GM04504 (cell line): Measurements from ENCODE around the gene KLHL14.
"Not testable (repeated sequence)": the region's sequence is repeated elsewhere in the genome, so short reads cannot be mapped to it uniquely, and the experiment has no call there.

Experiments
- DNase-seq: peaks from one replicate; pipeline ENCODE4 v3.0.0-alpha.2; 2012; ENCODE audit warnings: low read depth

KLHL14 gene

DNA sequence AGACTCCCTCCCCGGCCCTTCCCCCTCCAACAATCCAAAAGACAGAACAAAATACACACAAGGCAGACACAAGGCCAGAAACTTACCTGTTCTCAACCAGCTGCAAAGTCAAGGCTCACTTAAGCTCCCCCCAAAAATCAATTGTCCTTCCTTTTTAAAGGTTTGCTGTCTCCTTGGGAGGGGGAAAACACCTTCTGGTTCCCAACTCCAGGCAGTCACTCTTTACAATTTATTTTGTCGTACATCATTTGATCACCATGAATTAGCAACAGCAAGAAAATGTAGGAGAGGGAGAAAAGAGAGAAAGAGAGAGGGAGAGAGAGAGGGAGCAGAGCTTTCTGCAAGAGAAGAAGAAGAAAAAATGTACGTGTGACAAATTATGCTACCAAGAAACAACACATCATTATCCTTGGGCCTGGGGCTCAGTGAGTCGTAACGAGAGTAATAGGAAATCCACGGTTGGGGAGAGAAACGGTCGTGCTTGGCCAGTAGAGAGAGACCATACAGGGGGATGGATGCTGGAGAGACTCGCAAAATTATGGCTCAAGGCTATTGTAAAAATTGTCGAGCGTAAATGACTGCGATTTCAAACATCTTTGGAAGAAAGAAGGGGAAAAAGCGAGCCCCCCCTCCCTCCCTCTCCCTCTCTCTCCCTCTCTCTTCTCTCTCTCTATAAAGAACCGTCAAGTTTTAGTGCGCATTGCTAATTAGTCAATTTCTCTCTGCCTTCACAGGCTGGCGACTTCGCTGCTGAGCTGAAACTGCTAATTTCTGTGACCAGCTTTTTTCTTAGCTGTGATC, at the start of gene KLHL14:
Gene KLHL14, minus strand, starts transcription at position 443 of the 801 bp plus-strand sequence. CDS start 2,432 bp downstream, outside the sequence.
- no peak for DNase-seq

- no peak for DNase-seq
Observed at GRCh38 chr18:32822197-32822596, 49.4 kb upstream of the KLHL14 start.

- no peak for DNase-seq
Observed at GRCh38 chr18:32815881-32816280, 43.1 kb upstream of the KLHL14 start.

DNA sequence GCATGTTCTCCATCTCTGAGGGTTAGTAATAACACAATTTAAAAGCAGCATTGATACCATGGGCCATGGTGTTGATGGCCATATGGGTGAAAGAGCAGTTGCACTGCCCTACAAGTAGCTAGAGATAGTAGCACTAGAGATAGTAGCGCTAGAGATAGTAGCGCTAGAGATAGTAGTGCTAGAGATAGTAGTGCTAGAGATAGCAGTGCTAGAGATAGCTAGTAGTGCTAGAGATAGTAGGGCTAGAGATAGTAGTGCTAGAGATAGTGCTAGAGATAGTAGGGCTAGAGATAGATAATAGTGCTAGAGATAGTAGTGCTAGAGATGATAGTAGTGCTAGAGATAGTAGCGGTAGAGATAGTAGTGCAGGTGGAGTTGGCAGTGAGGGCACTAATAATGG, 39.5 kb upstream of the KLHL14 start:
- DNase-seq: no peak

DNA sequence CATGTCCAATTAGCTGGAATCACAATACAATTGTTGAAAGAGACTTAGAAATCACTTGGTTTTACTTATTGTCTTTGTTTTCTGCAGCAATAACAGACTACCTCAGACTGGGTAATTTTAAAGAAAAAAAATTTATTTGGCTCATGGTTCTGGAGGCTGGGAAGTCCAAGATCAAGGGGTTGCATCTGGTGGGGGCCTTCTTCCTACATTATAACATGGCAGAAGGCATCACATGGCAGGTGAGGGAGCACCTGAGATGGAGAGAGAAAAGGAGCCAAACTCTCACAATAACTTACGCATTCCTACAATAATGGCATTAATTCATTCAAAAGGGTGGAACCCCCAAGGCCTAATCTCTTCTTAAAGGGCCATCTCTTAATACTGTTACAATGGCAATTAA, 37.5 kb upstream of the KLHL14 start:
- DNase-seq: no peak

DNA sequence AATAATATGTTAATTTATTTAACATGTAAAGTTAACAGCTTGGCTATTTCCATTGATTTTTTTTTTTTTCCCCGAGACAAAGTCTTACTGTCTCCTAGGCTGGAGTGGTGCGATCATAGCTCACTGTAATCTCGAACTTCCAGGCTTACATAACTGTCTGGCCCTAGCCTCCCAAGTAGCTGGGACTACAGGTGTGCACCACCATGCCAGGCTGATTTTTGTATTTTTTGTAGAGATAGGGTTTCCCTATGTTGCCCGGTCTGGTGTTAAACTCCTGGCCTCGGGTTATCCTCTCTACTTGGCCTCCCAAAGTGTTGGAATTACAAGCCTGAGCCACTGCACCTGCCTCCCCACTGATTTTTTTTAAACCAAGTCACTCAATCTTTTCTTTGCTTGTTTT, 32.5 kb upstream of the KLHL14 start:
- no peak for DNase-seq

- DNase-seq: no peak
Observed at GRCh38 chr18:32804134-32804888, 31.5 kb upstream of the KLHL14 start.

- no peak for DNase-seq
Observed at GRCh38 chr18:32803568-32803967, 30.7 kb upstream of the KLHL14 start.

DNA sequence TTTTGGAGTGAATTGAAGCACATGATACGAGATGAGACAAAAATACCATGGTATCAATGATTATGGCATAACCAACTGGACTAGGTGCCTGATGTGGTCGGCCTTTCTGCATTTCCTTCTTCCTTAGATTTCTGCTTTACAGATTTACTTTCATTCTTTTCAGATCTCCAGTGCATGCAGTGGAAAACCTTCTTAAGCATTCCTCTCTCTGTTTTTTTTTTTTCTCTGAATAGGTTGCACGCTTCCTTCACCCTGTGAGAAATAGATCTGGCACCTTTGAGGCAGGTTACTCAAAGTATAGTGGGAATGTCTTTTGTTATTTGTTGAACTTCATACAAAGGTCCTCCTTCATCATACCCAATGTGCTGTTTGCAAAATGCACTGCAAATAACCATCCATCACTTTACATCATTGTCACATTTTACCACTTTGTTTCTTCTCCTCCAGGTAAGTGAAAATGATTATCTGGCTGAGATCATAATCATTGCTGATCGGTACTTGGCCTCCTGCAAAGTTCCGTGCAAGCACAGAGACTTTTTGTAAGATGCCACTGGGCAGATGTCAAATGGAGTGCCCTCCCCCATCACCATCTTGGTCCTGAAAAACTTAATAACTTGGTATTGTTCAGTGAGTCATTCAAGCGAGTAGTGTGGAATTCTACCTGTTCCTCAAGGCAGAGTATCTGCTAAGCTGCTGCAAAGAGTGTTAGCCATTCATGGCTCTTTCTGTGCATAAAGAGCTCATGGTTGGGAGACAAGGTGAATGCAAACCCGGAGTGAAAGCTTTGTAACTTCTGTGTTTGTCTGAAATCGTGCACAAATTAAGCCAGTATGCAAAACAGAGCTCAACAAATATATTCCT, 30.0 kb upstream of the KLHL14 start:
- no peak for DNase-seq

DNA sequence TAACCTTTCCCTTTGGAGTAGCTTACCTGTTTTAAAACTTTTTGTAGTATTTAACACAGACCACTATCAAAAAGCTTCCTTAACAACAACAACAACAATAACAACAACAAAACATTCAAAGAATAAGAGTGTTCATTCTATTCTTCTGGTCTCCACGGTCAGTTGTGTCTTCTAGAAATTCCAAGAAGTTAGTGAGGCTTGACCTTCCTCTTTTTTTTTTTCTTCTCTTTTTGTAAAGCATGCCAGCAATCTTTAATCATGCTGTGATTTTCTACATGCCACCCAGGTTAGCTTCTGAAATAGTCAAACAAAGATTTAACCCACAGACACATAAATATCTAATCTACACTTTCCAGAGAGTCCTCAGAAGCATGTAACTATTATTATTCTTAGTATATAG, 28.4 kb upstream of the KLHL14 start:
- no peak for DNase-seq

DNA sequence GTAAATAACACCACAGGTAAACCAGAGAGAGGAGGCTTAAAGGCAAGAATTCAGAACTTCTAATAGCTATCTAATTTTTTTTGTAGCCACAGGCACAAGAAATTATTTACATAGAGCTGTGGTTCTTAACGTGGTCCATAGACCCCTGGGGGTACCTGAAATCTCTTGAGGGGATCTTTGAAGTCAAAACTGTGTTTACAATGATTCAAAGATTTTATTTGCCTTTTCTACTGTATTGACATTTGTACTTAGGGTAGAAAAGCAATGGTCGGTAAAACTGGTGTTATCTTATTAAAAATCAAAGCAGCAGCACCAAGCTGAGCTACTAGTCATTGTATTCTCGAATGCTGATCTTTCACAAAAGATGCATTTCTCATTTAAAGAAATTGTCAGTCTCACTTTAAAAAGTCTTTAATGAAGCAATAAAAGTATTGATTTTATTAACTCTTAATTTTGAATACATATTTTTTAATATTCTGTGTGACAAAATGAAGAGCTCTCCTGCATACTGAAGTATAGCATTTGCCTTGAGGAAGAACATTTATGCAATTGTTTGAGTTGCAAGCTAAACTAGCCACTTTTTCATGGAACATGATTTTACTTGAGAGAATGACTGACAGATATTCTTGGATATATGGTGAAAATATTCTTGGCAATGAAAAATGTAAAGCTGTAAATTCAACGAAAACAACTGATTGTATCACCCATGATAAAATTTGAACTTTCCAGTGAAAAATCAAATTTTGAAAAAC, 25.6 kb upstream of the KLHL14 start:
- no peak for DNase-seq

DNA sequence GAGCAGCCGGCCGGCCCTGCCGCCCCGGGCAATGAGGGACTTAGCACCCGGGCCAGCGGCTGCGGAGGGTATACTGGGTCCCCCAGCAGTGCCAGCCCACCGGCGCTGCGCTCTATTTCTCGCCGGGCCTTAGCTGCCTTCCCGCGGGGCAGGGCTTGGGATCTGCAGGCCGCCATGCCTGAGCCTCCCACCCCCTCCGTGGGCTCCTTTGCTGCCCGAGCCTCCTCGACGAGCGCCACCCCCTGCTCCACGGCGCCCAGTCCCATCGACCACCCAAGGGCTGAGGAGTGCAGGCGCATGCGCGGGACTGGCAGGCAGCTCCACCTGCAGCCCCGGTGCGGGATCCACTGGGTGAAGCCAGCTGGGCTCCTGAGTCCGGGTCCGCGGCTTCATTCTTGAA, 21.8 kb upstream of the KLHL14 start:
- DNase-seq: not testable (repeated sequence)

DNA sequence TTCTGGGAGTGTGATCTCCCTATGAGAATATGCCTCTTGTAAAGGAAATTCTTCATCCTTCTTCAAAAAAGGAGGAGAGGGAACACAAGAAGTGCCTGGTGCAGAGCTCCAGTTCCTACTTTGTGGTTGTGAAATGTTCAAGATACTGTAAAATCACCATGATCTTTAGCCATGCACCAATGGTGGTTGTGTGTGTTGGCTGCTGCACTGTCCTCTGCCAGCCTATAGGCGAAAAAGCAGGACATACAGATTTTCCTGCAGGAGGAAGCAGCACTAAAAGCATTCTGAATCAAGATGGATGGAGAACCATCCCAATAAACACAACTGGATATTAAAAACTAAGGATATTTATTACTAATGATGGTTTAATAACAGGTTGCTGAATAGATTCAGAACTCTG, 6.2 kb upstream of the KLHL14 start:
- no peak for DNase-seq

DNA sequence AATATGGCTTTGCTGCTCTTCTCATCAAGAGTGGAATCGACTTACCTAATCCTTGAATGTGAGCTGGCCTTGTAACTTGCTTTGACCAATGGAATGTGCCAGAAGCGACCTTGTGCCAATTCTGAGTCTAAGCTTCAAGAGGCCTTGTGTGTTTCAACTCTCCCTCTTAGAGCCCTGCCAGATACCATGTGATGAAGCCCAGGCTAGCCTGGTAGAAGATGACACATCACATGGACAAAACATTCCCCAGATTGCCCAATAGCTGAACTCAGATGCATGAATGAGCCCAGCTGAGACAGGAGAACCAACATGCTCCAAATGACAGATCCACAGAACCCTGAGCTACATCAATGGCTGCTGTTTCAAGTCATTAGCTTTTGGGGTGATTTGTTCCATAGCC, 4.2 kb upstream of the KLHL14 start:
- no peak for DNase-seq

DNA sequence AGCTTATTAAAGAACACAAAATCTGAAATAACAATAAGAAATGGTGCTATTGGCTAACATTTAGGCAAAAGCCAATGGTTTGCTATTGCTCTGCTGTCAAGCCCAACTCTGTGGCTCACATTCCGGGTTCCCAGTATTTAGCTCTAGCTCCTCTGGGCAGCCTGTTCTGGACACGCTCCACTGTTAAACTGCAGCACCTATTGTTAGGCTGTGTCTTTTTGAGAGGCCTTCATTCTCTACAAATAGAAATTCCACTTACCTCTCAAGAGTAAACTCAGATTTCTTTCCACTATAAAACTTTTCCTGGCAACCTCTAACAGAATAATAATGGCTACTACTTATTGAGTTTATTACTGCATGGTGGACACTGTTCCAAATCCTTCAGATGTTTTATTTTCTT, 3.7 kb upstream of the KLHL14 start:
- no peak for DNase-seq

DNA sequence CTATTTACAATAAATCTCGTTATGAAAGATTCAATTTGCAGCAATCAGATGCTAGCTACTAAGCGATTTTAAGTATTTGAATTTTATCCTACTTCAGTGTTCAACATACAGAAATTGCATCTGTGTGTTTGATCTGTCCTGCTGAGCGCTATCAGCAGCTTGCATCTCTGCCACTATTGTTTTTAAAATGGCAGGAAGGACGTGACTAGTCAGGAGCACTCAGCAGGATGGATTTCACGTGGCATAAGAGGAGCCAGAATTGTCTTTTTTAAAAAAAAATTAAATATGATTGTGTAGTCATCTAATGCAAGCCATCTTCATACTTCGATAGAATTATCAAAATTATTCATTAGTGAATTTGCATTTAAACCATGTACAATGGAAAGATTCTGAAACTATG, 2.8 kb upstream of the KLHL14 start:
- no peak for DNase-seq

DNA sequence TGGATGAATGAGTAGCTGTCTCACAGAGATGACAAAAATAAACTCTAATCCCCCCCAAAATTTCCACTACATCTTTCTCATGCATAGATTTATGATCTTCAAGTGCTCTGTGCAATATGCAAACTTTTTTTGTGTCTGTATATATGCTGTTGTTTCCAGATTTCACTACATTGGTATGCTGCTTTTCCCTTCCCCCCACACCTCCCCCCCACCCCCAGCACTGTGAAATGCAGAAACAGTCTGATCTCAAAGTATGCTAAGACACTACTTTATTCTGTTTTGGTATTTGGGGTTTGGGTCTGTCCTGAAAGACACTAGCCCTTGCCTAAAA, 524 bp upstream of the KLHL14 start:
- DNase-seq: no peak

- no peak for DNase-seq
Observed at GRCh38 chr18:32771871-32772580, 797 bp downstream of the KLHL14 start.

GRCh38 chr18:32771169-32771751, 1.6 kb downstream of the KLHL14 start:
- DNase-seq: no peak

DNA sequence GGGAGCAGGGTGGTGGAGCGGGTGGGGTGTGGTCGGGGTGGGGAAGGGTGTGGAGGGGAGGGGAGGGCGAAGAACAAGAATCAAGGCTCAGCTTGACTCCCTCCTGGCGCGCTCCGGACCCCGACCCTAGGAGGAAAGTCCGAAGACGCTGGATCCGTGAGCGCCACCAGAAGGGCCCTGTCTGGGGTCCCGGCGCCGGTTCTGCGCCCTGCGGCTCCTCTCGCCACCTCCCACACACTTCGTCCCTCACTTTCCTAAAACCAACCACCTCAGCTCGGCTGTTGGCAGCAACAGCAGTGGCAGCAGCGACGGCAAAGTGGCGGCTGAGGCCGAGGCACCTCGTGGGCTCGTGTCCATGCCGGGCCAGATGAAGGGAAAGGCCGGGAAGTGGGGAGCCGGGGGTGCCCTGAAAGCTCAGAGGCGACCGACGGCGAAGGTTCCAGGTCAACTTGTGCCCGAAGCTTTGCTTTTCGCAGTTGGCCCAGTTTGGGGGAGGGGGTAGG, 2.1 kb downstream of the KLHL14 start:
- DNase-seq: no peak
